ENCODE data around the gene ENC1.

DNA sequence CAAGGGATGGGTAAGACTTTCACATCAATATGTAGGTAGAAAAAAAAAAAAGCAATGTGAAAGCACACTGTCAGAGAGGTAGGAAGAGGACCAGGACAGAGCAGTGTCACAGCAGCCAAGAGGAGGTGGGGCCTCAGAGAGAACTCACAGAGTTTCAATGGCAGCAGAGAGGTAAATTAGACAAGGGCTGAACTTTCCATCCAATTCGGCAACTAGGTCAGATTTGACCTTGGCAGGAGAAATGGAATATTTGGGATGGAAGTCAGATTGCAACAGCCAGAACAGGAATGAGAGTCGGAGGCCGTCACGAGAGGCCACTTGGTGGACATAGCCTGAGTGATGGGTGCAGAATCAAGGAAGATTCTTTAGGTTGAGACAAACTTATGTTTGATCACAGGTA is 57.7 kb downstream of the ENC1 start:
- TF ChIP-seq, protein P1, sequence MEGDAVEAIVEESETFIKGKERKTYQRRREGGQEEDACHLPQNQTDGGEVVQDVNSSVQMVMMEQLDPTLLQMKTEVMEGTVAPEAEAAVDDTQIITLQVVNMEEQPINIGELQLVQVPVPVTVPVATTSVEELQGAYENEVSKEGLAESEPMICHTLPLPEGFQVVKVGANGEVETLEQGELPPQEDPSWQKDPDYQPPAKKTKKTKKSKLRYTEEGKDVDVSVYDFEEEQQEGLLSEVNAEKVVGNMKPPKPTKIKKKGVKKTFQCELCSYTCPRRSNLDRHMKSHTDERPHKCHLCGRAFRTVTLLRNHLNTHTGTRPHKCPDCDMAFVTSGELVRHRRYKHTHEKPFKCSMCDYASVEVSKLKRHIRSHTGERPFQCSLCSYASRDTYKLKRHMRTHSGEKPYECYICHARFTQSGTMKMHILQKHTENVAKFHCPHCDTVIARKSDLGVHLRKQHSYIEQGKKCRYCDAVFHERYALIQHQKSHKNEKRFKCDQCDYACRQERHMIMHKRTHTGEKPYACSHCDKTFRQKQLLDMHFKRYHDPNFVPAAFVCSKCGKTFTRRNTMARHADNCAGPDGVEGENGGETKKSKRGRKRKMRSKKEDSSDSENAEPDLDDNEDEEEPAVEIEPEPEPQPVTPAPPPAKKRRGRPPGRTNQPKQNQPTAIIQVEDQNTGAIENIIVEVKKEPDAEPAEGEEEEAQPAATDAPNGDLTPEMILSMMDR (IDR thresholded peaks at IDR 0.05) = no peak
- TF ChIP-seq, protein P2, sequence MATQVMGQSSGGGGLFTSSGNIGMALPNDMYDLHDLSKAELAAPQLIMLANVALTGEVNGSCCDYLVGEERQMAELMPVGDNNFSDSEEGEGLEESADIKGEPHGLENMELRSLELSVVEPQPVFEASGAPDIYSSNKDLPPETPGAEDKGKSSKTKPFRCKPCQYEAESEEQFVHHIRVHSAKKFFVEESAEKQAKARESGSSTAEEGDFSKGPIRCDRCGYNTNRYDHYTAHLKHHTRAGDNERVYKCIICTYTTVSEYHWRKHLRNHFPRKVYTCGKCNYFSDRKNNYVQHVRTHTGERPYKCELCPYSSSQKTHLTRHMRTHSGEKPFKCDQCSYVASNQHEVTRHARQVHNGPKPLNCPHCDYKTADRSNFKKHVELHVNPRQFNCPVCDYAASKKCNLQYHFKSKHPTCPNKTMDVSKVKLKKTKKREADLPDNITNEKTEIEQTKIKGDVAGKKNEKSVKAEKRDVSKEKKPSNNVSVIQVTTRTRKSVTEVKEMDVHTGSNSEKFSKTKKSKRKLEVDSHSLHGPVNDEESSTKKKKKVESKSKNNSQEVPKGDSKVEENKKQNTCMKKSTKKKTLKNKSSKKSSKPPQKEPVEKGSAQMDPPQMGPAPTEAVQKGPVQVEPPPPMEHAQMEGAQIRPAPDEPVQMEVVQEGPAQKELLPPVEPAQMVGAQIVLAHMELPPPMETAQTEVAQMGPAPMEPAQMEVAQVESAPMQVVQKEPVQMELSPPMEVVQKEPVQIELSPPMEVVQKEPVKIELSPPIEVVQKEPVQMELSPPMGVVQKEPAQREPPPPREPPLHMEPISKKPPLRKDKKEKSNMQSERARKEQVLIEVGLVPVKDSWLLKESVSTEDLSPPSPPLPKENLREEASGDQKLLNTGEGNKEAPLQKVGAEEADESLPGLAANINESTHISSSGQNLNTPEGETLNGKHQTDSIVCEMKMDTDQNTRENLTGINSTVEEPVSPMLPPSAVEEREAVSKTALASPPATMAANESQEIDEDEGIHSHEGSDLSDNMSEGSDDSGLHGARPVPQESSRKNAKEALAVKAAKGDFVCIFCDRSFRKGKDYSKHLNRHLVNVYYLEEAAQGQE (IDR thresholded peaks at IDR 0.05; ENCODE audit: insufficient read depth in 1 of 2, low read depth in 2 of 2, low read length in 1 of 2) = no peak
